GM12878 (cell line): ENCODE measurements around the gene MAMDC2. TPM values are rescaled to one million over a fixed set of nuclear protein-coding genes. Genes with fewer than 3 reads are reported as not detected.

Source experiments
- ATAC-seq: fragments of 200-7000 bp; cut with Tn5 transposase; 3 replicates; pipeline ENCODE4 v1.9.1; 2020; ENCODE audit warnings: mild to moderate bottlenecking, moderate library complexity
- BruUV-seq: library from RNA; stranded (reverse); fragments of 400-500 nt; replicated peaks from 2 replicates; lab custom pipeline; 2021; lab: Mats Ljungman, UMichigan
- CTCF ChIA-PET: fragments of 300-600 bp; sonication (Branson Sonifier 250); formaldehyde crosslinking; extraction: SDS; loops from one replicate; lab custom pipeline; 2021; ENCODE audit warnings: inconsistent platforms; lab: Yijun Ruan, JAX
- POLR2A ChIA-PET: fragments of 350-600 bp; formaldehyde crosslinking; extraction: SDS; loops from one replicate; lab custom pipeline; 2021; ENCODE audit warnings: inconsistent platforms; lab: Charles Lee
- RAD21 ChIA-PET: fragments of 300-600 bp; sonication (Branson Sonifier 250); formaldehyde crosslinking; loops from one replicate; lab custom pipeline; 2023; ENCODE audit warnings: antibody characterized with exemption; ENCODE audit not compliant: unreplicated experiment; lab: Charles Lee
- SMC1A ChIA-PET: fragments of 300-600 bp; sonication (Branson Sonifier 250); formaldehyde crosslinking; loops from one replicate; lab custom pipeline; 2023; ENCODE audit not compliant: unreplicated experiment, uncharacterized antibody; lab: Charles Lee
- DNase-seq: peaks from one replicate; pipeline ENCODE4 v3.0.0-alpha.2; 2011; ENCODE audit warnings: low read depth, low spot score
- FAIRE-seq: peaks from 3 replicates; lab custom pipeline; 2011; peaks lifted over from hg19 to GRCh38; lab: Jason Lieb, UNC
- H2AFZ ChIP-seq: 2 replicates; pipeline ENCODE4 v1.6.0; 2011; ENCODE audit warnings: low read depth, low read length, control low read depth; ENCODE audit not compliant: control insufficient read depth
- H3K27ac ChIP-seq: 2 replicates; pipeline ENCODE4 v1.5.1; 2011; ENCODE audit warnings: control low read depth; ENCODE audit not compliant: control insufficient read depth, insufficient read depth
- H3K27me3 ChIP-seq, 2 experiments: replicated peaks in 1 of 2; 2 replicates each; pipeline versions ENCODE4 v1.6.0 to v1.6.1; 2011; ENCODE audit warnings: low read length in 1 of 2; ENCODE audit not compliant: control insufficient read depth in 2 of 2, insufficient read depth in 2 of 2
- H3K36me3 ChIP-seq, 2 experiments: 2 replicates each; pipeline ENCODE4 v1.5.1; 2011; ENCODE audit warnings: low read length in 1 of 2; ENCODE audit not compliant: control insufficient read depth in 2 of 2, insufficient read depth in 2 of 2
- H3K4me1 ChIP-seq: 2 replicates; pipeline ENCODE4 v1.6.1; 2011; ENCODE audit warnings: mild to moderate bottlenecking, low read length, moderate library complexity, mixed read lengths; ENCODE audit not compliant: control insufficient read depth, insufficient read depth
- H3K4me2 ChIP-seq: 2 replicates; pipeline ENCODE4 v1.6.0; 2011; ENCODE audit warnings: control low read depth; ENCODE audit not compliant: control insufficient read depth, insufficient read depth
- H3K4me3 ChIP-seq: fragments of 200-600 bp; sonication (generic); 2 replicates; pipeline ENCODE4 v1.5.1; 2016
- H3K79me2 ChIP-seq: 2 replicates; pipeline ENCODE4 v1.6.0; 2011; ENCODE audit warnings: low read length; ENCODE audit not compliant: control insufficient read depth, insufficient read depth
- H3K9ac ChIP-seq: 2 replicates; pipeline ENCODE4 v1.8.0; 2011; ENCODE audit warnings: low read length, control low read depth, mixed read lengths; ENCODE audit not compliant: control insufficient read depth, insufficient read depth
- H3K9me3 ChIP-seq: replicated peaks from 3 replicates; pipeline ENCODE4 v1.5.1; 2011; ENCODE audit warnings: mild to moderate bottlenecking, low read length; ENCODE audit not compliant: control insufficient read depth, insufficient read depth
- H4K20me1 ChIP-seq: 2 replicates; pipeline ENCODE4 v1.6.0; 2011; ENCODE audit not compliant: control insufficient read depth, insufficient read depth
- BCL3 ChIP-seq: IDR thresholded peaks from 2 replicates; pipeline ENCODE4 v1.6.1; 2011; ENCODE audit warnings: borderline replicate concordance, low read depth, mild to moderate bottlenecking, moderate library complexity, low read length; ENCODE audit not compliant: insufficient read depth, poor library complexity, severe bottlenecking
- CTCF ChIP-seq, 3 experiments: IDR thresholded peaks in 2 of 3; conservative IDR thresholded peaks in 1 of 3; 2 replicates each; pipeline ENCODE4 v1.5.1; 2011; ENCODE audit warnings: low read depth in 3 of 3, low read length in 3 of 3, mild to moderate bottlenecking in 3 of 3, control low read depth in 2 of 3, moderate library complexity in 2 of 3, inconsistent platforms in 1 of 3, mixed read lengths in 1 of 3; ENCODE audit not compliant: control insufficient read depth in 2 of 3, insufficient read depth in 1 of 3; ENCODE audit errors: extremely low read depth in 1 of 3
- GATAD2B ChIP-seq: fragments of 450-650 bp; conservative IDR thresholded peaks from 2 replicates; pipeline ENCODE4 v1.6.1; 2017; ENCODE audit warnings: low read depth, mild to moderate bottlenecking, moderate library complexity
- IRF4 ChIP-seq: IDR thresholded peaks from 2 replicates; pipeline ENCODE4 v1.6.1; 2011; ENCODE audit warnings: low read depth, low read length
- LARP7 ChIP-seq: fragments of 450-650 bp; IDR thresholded peaks from 2 replicates; pipeline ENCODE4 v1.6.1; 2017; ENCODE audit warnings: mild to moderate bottlenecking
- MYC ChIP-seq: IDR thresholded peaks from 2 replicates; pipeline ENCODE4 v1.6.1; 2011; ENCODE audit warnings: mild to moderate bottlenecking, low read length, moderate library complexity, inconsistent platforms; ENCODE audit not compliant: insufficient read depth, insufficient replicate concordance, insufficient read length, severe bottlenecking
- NBN ChIP-seq: fragments of 450-650 bp; IDR thresholded peaks from 2 replicates; pipeline ENCODE4 v1.6.1; 2016
- RAD21 ChIP-seq: IDR thresholded peaks from 2 replicates; pipeline ENCODE4 v1.6.1; 2011; ENCODE audit warnings: mild to moderate bottlenecking, low read depth, low read length, moderate library complexity; ENCODE audit not compliant: insufficient read depth
- RUNX3 ChIP-seq: IDR thresholded peaks from 2 replicates; pipeline ENCODE4 v1.6.1; 2012; ENCODE audit warnings: low read length, inconsistent platforms
- SMC3 ChIP-seq: IDR thresholded peaks from 2 replicates; pipeline ENCODE4 v1.6.1; 2011; ENCODE audit warnings: low read length, improper control_type of control experiment, borderline replicate concordance
- SREBF1 ChIP-seq: IDR thresholded peaks from 2 replicates; pipeline ENCODE4 v1.6.1; 2012; ENCODE audit warnings: mild to moderate bottlenecking, low read length
- ZNF274 ChIP-seq: IDR thresholded peaks from one replicate; pipeline ENCODE4 v1.8.0; 2011; ENCODE audit not compliant: insufficient read length, insufficient read depth
- WGBS: methylation state at CpG from one replicate; pipeline ENCODE4 v1.1.6; 2016; ENCODE audit warnings: low lambda C conversion rate; ENCODE audit not compliant: insufficient replicate concordance, insufficient coverage; ENCODE audit errors: missing lambda C conversion rate; 5-methylcytosine and 5-hydroxymethylcytosine counted together
- in situ Hi-C: fragments of 300-500 bp; cut with MboI; formaldehyde crosslinking; loops from 9 replicates; pipeline ENCODE4 v1.14.3; 2018; ENCODE audit warnings: mixed read lengths
- intact Hi-C: fragments of 100-400 bp; cut with micrococcal nuclease; formaldehyde crosslinking; loops from one replicate; pipeline ENCODE4 v1.14.2; 2022; ENCODE audit not compliant: unreplicated experiment
- polyA plus RNA-seq, 11 experiments: library from polyadenylated mRNA; depleted of rRNA in 4 of 11; unstranded in 6 of 11; stranded (reverse) in 5 of 11; fragments of >200 nt; fragmentation: Nextera tagmentation in 4 of 11; fragmentation: Illumina TruSeq in 1 of 11; extraction: Ambion mirVana in 4 of 11; extraction: Trizol in 1 of 11; gene quantifications; 1 replicate in 1 of 11; 2 replicates in 10 of 11; pipeline versions ENCODE4 v1.2.1 to v1.2.3, GENCODE V29; 2011 to 2016; ENCODE audit warnings: inconsistent platforms in 2 of 11, missing spikeins in 2 of 11, low read depth in 1 of 11
- total RNA-seq, 4 experiments: library from RNA; depleted of rRNA in 3 of 4; stranded (reverse); fragments of >200 nt in 3 of 4; fragmentation: Illumina TruSeq in 1 of 4; extraction: Trizol in 1 of 4; gene quantifications; 2 replicates each; pipeline versions ENCODE4 v1.2.1 to v1.2.3, GENCODE V29; 2013 to 2021

Gene MAMDC2
- total and polyA plus RNA-seq, 10 of the 15 experiments (the other 5 are each of a cell fraction or from before 2014, with no cell fraction given) = 0.01 to 0.09 TPM; not detected in 8

- peak; percentile 18 for FAIRE-seq
- Histone ChIP-seq H3K4me3 (no peak overlapping the region), H3K9me3 (no peaks in the 10 kb centered on the region), H3K9ac (no peak overlapping the region), H3K4me1 (no peaks in the 10 kb centered on the region), H3K79me2 (no peaks in the 10 kb centered on the region), H4K20me1 (no peaks in the 10 kb centered on the region), H2AFZ (no peak overlapping the region), H3K27me3 (no peaks in the 10 kb centered on the region), H3K27ac (no peak overlapping the region), H3K4me2 (no peak overlapping the region), H3K36me3 (no peaks in the 10 kb centered on the region)
- ChIA-PET RAD21 (interaction anchor here (0.6 to 4.1 kb wide), 4 partner anchors 139 to 489 kb away, joined by 3 to 43 read pairs (median 6); no protein-coding TSS in a partner anchor), CTCF (interaction anchor here (0.6 to 7.8 kb wide), 29 partner anchors 9 to 789 kb away, joined by 3 to 182 read pairs (median 4); no protein-coding TSS in a partner anchor), SMC1A (interaction anchor here (0.6 to 5.6 kb wide), 9 partner anchors 10 to 1205 kb away, joined by 3 to 61 read pairs (median 4); no protein-coding TSS in a partner anchor), POLR2A (no interaction called here)
- WGBS = 14% methylated on average over 4 of the region's 4 CpGs
- DNase-seq = no peak
- TF ChIP-seq MYC (no peak), CTCF (IDR thresholded peaks at IDR 0.05 in 2 of 3, conservative IDR thresholded peaks at IDR 0.05 in 1 of 3; ENCODE audit: control insufficient read depth in 2 of 3, extremely low read depth in 1 of 3, insufficient read depth in 1 of 3, low read depth in 3 of 3, low read length in 3 of 3) (peak; percentile 69 to 84 (median 83)), SREBF1 (no peak), RAD21 (peak; percentile 67), IRF4 (no peak), RUNX3 (no peak), SMC3 (peak; percentile 37; the same call in 1 of the 2 replicates), GATAD2B (no peak), BCL3 (no peak), ZNF274 (no peak), LARP7 (no peak), NBN (no peak)
- peak; percentile 88 for ATAC-seq
- intact Hi-C loops (loop anchor here (5.0 kb wide), 1 partner anchor 691 kb away; no protein-coding TSS in a partner anchor), in situ Hi-C loops (loop anchor here (5.0 kb wide), 1 partner anchor 141 kb away; no protein-coding TSS in a partner anchor)
- BruUV-seq = no TSS peak
These were observed 69.9 kb downstream of the MAMDC2 start for GRCh38 chr9:70113403-70114022.
